ENCODE measurements around the gene ACOT12. TPM values are rescaled to one million over a fixed set of nuclear protein-coding genes. Genes with fewer than 3 reads are reported as not detected.

The ACOT12 gene
- total and polyA plus RNA-seq, 2 of the 13 experiments (the other 11 are each of a cell fraction or from before 2014, with no cell fraction given): not detected

DNA sequence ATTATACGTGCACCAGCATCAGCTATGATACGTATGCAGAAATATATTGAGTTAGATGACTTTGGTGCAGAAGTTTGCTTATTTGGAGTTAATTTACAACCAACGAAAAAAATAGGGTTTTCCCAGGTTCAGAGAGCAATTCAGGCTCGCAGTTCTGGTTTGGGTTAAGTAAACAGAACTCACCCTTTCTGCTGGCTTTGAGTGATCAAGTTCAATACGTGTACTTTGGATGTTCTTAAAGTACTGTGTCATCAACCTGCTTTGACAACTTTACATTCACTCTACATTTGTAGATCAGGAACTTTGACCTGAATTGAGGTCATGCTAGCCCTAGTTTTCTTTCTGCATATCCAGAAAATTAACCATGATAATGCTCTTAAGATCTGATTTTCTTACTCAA lies 40.7 kb downstream of the ACOT12 start (continued):
- TF ChIP-seq, protein P1, sequence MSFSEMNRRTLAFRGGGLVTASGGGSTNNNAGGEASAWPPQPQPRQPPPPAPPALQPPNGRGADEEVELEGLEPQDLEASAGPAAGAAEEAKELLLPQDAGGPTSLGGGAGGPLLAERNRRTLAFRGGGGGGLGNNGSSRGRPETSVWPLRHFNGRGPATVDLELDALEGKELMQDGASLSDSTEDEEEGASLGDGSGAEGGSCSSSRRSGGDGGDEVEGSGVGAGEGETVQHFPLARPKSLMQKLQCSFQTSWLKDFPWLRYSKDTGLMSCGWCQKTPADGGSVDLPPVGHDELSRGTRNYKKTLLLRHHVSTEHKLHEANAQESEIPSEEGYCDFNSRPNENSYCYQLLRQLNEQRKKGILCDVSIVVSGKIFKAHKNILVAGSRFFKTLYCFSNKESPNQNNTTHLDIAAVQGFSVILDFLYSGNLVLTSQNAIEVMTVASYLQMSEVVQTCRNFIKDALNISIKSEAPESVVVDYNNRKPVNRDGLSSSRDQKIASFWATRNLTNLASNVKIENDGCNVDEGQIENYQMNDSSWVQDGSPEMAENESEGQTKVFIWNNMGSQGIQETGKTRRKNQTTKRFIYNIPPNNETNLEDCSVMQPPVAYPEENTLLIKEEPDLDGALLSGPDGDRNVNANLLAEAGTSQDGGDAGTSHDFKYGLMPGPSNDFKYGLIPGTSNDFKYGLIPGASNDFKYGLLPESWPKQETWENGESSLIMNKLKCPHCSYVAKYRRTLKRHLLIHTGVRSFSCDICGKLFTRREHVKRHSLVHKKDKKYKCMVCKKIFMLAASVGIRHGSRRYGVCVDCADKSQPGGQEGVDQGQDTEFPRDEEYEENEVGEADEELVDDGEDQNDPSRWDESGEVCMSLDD (CRISPR knock-in tag; IDR thresholded peaks at IDR 0.05; ENCODE audit: borderline replicate concordance): no peak
- TF ChIP-seq ZNF225 (CRISPR knock-in tag; IDR thresholded peaks at IDR 0.05) (no peak), ZSCAN30 (CRISPR knock-in tag; IDR thresholded peaks at IDR 0.05) (no peak), ZNF17 (CRISPR knock-in tag; IDR thresholded peaks at IDR 0.05) (no peak), MATR3 (CRISPR knock-in tag; IDR thresholded peaks at IDR 0.05) (no peak), FOXK1 (CRISPR knock-in tag; IDR thresholded peaks at IDR 0.05; ENCODE audit: borderline replicate concordance, low read depth) (peak; percentile 76), EZH2 (conservative IDR thresholded peaks at IDR 0.05; ENCODE audit: low read depth, low read length) (no peak), CEBPB (IDR thresholded peaks at IDR 0.05; ENCODE audit: borderline replicate concordance, low read depth, low read length) (no peak), POLR2A (IDR thresholded peaks at IDR 0.05; ENCODE audit: insufficient read depth in 1 of 2, low read depth in 2 of 2, low read length in 2 of 2) (no peak), ATF7 (IDR thresholded peaks at IDR 0.05) (no peak), ATF7 (CRISPR knock-in tag; IDR thresholded peaks at IDR 0.05) (no peak), MEIS1 (CRISPR knock-in tag; IDR thresholded peaks at IDR 0.05; ENCODE audit: borderline replicate concordance) (peak; percentile 76; the same call in 1 of the 2 replicates), IRX3 (CRISPR knock-in tag; IDR thresholded peaks at IDR 0.05; ENCODE audit: borderline replicate concordance, low read depth) (no peak), NFKBIZ (CRISPR knock-in tag; IDR thresholded peaks at IDR 0.05) (no peak), ARNT2 (CRISPR knock-in tag; IDR thresholded peaks at IDR 0.05; ENCODE audit: low read depth) (no peak), ZSCAN21 (CRISPR knock-in tag; IDR thresholded peaks at IDR 0.05; ENCODE audit: borderline replicate concordance) (no peak), SP2 (CRISPR knock-in tag; IDR thresholded peaks at IDR 0.05) (no peak), NR2F1 (CRISPR knock-in tag; IDR thresholded peaks at IDR 0.05) (peak; percentile 76 to 89), TAF15 (IDR thresholded peaks at IDR 0.05; ENCODE audit: low read depth, low read length, poor library complexity, severe bottlenecking) (no peak), ZBTB38 (CRISPR knock-in tag; IDR thresholded peaks at IDR 0.05) (no peak), HDAC1 (CRISPR knock-in tag; IDR thresholded peaks at IDR 0.05) (peak; percentile 74)
- TF ChIP-seq, protein P2, sequence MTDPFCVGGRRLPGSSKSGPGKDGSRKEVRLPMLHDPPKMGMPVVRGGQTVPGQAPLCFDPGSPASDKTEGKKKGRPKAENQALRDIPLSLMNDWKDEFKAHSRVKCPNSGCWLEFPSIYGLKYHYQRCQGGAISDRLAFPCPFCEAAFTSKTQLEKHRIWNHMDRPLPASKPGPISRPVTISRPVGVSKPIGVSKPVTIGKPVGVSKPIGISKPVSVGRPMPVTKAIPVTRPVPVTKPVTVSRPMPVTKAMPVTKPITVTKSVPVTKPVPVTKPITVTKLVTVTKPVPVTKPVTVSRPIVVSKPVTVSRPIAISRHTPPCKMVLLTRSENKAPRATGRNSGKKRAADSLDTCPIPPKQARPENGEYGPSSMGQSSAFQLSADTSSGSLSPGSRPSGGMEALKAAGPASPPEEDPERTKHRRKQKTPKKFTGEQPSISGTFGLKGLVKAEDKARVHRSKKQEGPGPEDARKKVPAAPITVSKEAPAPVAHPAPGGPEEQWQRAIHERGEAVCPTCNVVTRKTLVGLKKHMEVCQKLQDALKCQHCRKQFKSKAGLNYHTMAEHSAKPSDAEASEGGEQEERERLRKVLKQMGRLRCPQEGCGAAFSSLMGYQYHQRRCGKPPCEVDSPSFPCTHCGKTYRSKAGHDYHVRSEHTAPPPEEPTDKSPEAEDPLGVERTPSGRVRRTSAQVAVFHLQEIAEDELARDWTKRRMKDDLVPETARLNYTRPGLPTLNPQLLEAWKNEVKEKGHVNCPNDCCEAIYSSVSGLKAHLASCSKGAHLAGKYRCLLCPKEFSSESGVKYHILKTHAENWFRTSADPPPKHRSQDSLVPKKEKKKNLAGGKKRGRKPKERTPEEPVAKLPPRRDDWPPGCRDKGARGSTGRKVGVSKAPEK (CRISPR knock-in tag; IDR thresholded peaks at IDR 0.05; ENCODE audit: borderline replicate concordance): no peak
- TF ChIP-seq, protein P3, sequence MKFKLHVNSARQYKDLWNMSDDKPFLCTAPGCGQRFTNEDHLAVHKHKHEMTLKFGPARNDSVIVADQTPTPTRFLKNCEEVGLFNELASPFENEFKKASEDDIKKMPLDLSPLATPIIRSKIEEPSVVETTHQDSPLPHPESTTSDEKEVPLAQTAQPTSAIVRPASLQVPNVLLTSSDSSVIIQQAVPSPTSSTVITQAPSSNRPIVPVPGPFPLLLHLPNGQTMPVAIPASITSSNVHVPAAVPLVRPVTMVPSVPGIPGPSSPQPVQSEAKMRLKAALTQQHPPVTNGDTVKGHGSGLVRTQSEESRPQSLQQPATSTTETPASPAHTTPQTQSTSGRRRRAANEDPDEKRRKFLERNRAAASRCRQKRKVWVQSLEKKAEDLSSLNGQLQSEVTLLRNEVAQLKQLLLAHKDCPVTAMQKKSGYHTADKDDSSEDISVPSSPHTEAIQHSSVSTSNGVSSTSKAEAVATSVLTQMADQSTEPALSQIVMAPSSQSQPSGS (CRISPR knock-in tag; IDR thresholded peaks at IDR 0.05): peak; percentile 81; the same call in 1 of the 2 replicates
